ENCODE results near the gene KDM5A.

Gene KDM5A

DNA sequence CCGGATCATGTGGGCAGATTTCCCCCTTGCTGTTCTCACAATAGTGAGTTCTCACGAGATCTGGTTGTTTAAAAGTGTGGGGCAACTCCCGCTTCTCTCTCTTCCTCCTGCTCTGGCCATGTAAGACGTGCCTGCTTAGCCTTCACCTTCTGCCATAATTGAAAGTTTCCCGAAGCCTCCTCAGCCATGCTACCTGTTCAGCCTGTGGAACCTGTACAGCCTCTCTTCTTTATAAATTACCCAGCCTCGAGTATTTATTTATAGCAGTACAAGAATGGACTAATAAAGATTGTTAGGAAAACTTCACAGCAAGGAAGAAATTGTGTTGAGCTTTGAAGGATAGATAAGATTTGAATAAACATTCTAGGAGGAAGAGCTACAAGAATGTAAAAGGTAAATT is 52.1 kb downstream of the KDM5A start:
- H3K4me3 ChIP-seq, result no peak overlapping the region
- H3K36me3 ChIP-seq (ENCODE audit: insufficient read depth, low read length), result peaks cover 38% of the 10 kb centered on the region
- no peaks in the 10 kb centered on the region for H3K9me3 ChIP-seq (ENCODE audit: low read depth, low read length)
- no peak for DNase-seq (ENCODE audit: low read depth, low spot score)
- H3K27ac ChIP-seq, result no peak overlapping the region
- TF ChIP-seq POLR2AphosphoS5 (IDR thresholded peaks at IDR 0.05; ENCODE audit: borderline replicate concordance, low read depth, low read length), result no peak
- TF ChIP-seq EZH2 (IDR thresholded peaks at IDR 0.05), result no peak
- TF ChIP-seq FOXP2 (optimal IDR thresholded peaks at IDR 0.05; ENCODE audit: control extremely low read depth, extremely low read length, insufficient read depth), result no peak
- no peak overlapping the region for H3K9ac ChIP-seq (ENCODE audit: insufficient read length)

DNA sequence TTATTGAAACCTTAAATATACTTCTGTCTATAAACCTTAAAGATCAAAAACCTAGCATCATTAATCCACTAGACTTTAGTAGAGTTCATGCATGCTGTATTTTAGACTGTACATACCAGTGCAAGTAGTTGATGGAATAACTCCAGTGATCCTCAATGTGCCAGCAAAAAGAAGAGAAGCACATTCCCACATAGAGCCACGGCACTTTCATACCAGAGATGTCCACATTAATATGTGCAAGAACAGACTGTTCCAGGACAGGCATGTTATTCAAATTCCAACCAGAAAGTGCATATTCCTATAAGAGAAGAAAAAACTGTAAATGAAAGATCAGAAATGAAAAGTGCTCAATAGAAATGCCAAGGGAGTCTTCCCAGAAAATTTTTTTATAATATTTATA is 55.0 kb downstream of the KDM5A start:
- Histone ChIP-seq H3K9ac (ENCODE audit: insufficient read length) (no peak overlapping the region), H3K4me3 (no peak overlapping the region), H3K36me3 (ENCODE audit: insufficient read depth, low read length) (peaks cover 38% of the 10 kb centered on the region), H3K9me3 (ENCODE audit: low read depth, low read length) (no peaks in the 10 kb centered on the region), H3K27ac (no peak overlapping the region)
- no peak for DNase-seq (ENCODE audit: low read depth, low spot score)
- no peak for TF ChIP-seq FOXP2 (optimal IDR thresholded peaks at IDR 0.05; ENCODE audit: control extremely low read depth, extremely low read length, insufficient read depth)
- TF ChIP-seq EZH2 (IDR thresholded peaks at IDR 0.05), result no peak
- no peak for TF ChIP-seq POLR2AphosphoS5 (IDR thresholded peaks at IDR 0.05; ENCODE audit: borderline replicate concordance, low read depth, low read length)

DNA sequence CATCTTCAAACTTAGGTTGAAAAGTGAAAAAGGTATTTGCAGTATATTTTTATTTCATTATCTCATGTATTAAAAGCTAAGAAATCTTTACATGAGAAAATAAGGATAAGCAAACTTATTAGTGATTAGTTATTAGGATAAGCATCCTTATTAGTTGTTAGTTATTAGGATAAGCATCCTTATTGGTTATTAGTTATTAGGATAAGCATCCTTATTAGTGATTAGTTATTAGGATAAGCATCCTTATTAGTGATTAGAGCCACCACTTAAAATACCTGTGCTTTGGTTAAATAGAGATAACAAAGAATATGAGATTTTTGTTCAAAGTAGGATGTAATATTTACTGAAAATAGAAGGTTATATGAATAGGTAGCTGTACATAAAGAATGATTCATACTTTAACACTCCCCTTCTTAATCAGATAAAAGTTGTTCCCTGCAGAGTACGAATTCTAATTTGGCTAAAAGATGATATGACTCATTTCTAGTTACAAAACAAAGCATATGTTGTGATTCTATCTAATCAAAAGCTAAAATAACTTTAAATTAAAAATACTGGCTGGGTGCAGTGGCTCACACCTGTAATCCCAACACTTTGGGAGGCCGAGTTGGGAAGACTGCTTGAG is 56.4 kb downstream of the KDM5A start:
- Histone ChIP-seq H3K9ac (ENCODE audit: insufficient read length) (no peak overlapping the region), H3K27ac (no peak overlapping the region), H3K4me3 (no peak overlapping the region), H3K36me3 (ENCODE audit: insufficient read depth, low read length) (peaks cover 49% of the 10 kb centered on the region), H3K9me3 (ENCODE audit: low read depth, low read length) (no peaks in the 10 kb centered on the region)
- TF ChIP-seq POLR2AphosphoS5 (IDR thresholded peaks at IDR 0.05; ENCODE audit: borderline replicate concordance, low read depth, low read length) (no peak), FOXP2 (optimal IDR thresholded peaks at IDR 0.05; ENCODE audit: control extremely low read depth, extremely low read length, insufficient read depth) (no peak), EZH2 (IDR thresholded peaks at IDR 0.05) (no peak)
- DNase-seq (ENCODE audit: low read depth, low spot score), result no peak

DNA sequence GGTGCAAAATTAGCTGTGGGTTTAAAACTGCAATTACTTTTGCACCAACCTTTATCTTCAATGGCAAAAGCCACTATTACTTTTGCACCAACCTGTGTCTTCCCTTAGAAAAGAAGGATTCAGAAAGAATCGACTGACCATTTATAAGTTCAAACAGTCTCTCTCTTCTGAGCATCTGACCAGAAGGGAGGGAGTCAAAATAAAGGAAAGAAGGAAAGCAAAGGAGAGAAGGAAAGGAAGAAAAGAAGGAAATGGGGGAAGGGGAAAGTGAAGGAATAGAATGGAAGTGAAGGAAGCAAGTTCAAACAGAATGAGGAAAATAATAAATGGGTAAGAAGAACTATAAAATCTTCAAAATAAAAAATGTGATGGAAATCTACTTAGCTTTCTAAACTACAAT is 57.8 kb downstream of the KDM5A start:
- no peak overlapping the region for H3K4me3 ChIP-seq
- no peak overlapping the region for H3K27ac ChIP-seq
- H3K9ac ChIP-seq (ENCODE audit: insufficient read length), result no peak overlapping the region
- H3K36me3 ChIP-seq (ENCODE audit: insufficient read depth, low read length), result peaks cover 45% of the 10 kb centered on the region
- no peak for DNase-seq (ENCODE audit: low read depth, low spot score)
- no peak for TF ChIP-seq POLR2AphosphoS5 (IDR thresholded peaks at IDR 0.05; ENCODE audit: borderline replicate concordance, low read depth, low read length)
- TF ChIP-seq EZH2 (IDR thresholded peaks at IDR 0.05), result no peak
- no peak for TF ChIP-seq FOXP2 (optimal IDR thresholded peaks at IDR 0.05; ENCODE audit: control extremely low read depth, extremely low read length, insufficient read depth)
- H3K9me3 ChIP-seq (ENCODE audit: low read depth, low read length), result no peaks in the 10 kb centered on the region

DNA sequence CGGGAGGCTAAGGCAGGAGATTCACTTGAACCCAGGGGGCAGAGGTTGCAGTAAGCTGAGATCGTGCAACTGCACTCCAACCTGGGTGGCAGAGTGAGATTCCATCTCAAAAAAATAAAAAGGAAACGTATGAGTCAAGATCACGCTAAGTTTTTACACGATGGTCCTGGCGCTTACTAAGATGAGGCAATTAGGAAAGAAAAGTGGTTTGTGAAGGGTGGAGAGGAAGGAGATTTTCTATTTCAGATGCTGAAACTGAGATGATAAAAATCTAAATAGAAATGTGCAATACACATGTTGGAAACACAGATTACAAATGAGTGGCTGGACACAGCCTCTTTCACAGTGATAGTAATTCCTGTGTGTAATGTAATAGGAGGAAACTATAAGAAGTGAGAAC is 63.2 kb downstream of the KDM5A start:
- H3K36me3 ChIP-seq (ENCODE audit: insufficient read depth, low read length), result peaks cover 52% of the 10 kb centered on the region
- no peak for DNase-seq (ENCODE audit: low read depth, low spot score)

DNA sequence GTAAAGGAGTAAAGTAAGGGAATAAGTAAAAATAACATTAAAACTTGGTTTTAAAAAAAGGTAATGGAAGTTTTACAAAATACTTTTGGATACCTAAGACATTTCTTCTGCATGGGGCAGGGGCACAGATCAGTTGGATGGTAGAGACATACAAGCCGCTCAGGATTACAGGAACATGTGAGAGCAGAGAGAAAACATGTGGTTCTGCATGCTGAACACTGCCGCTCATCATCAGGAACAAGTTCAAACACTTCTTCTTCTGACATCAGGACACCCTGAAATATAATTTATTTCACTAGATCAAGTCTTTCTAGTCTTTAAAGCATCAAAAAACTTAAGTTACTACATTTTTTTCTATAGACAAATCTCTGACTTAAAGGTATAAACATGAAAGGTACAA is 65.6 kb downstream of the KDM5A start:
- H3K9ac ChIP-seq (ENCODE audit: insufficient read length), result no peak overlapping the region
- H3K4me3 ChIP-seq, result no peak overlapping the region
- DNase-seq (ENCODE audit: low read depth, low spot score), result no peak
- no peak overlapping the region for H3K27ac ChIP-seq
- peaks cover 61% of the 10 kb centered on the region for H3K36me3 ChIP-seq (ENCODE audit: insufficient read depth, low read length)
- H3K9me3 ChIP-seq (ENCODE audit: low read depth, low read length), result no peaks in the 10 kb centered on the region
- TF ChIP-seq FOXP2 (optimal IDR thresholded peaks at IDR 0.05; ENCODE audit: control extremely low read depth, extremely low read length, insufficient read depth) (no peak), EZH2 (IDR thresholded peaks at IDR 0.05) (no peak), POLR2AphosphoS5 (IDR thresholded peaks at IDR 0.05; ENCODE audit: borderline replicate concordance, low read depth, low read length) (no peak)

More for the DNA sequence above, 63.2 kb downstream of the KDM5A start:
- no peak overlapping the region for H3K9ac ChIP-seq (ENCODE audit: insufficient read length)
- TF ChIP-seq FOXP2 (optimal IDR thresholded peaks at IDR 0.05; ENCODE audit: control extremely low read depth, extremely low read length, insufficient read depth), result no peak
- no peak for TF ChIP-seq POLR2AphosphoS5 (IDR thresholded peaks at IDR 0.05; ENCODE audit: borderline replicate concordance, low read depth, low read length)
- TF ChIP-seq EZH2 (IDR thresholded peaks at IDR 0.05), result no peak
- no peaks in the 10 kb centered on the region for H3K9me3 ChIP-seq (ENCODE audit: low read depth, low read length)
- H3K27ac ChIP-seq, result no peak overlapping the region
- no peak overlapping the region for H3K4me3 ChIP-seq

DNA sequence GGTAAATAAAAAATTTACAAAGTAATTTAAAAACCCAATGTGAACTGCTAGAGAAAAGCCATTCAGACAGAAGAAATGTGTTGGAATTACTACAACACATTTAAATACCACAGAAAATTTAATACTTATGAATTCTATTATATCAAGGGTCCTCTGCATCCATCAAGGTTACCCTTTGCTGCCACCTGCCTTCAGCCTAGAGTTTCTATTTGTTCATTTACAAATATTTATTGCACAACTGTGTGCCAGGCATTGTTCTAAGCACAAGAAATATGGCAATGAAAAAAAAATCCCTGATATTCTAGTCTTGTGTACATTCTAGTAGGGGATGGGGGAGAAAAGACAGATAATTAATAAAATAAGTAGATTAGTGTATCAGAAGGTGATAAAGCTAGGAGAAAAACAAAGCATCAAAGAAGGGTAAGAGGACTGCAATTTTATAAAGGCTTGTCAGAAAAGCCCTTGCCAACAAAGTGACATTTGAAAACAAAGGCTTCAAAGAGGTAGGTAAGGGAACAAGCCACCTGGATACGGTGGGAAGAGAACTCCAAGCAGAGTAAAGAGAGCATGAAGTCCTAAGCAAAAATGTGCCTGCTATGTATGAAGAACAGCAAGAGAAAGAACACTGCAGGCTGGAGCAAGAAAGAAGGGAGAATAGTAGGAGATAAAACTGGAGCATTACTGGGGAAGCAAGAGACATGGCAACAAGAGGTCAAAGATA is 67.4 kb downstream of the KDM5A start:
- Histone ChIP-seq H3K36me3 (ENCODE audit: insufficient read depth, low read length) (peaks cover 71% of the 10 kb centered on the region), H3K9me3 (ENCODE audit: low read depth, low read length) (no peaks in the 10 kb centered on the region), H3K4me3 (no peak overlapping the region), H3K9ac (ENCODE audit: insufficient read length) (no peak overlapping the region), H3K27ac (no peak overlapping the region)
- no peak for TF ChIP-seq POLR2AphosphoS5 (IDR thresholded peaks at IDR 0.05; ENCODE audit: borderline replicate concordance, low read depth, low read length)
- no peak for TF ChIP-seq FOXP2 (optimal IDR thresholded peaks at IDR 0.05; ENCODE audit: control extremely low read depth, extremely low read length, insufficient read depth)
- TF ChIP-seq EZH2 (IDR thresholded peaks at IDR 0.05), result no peak
- DNase-seq (ENCODE audit: low read depth, low spot score), result no peak

DNA sequence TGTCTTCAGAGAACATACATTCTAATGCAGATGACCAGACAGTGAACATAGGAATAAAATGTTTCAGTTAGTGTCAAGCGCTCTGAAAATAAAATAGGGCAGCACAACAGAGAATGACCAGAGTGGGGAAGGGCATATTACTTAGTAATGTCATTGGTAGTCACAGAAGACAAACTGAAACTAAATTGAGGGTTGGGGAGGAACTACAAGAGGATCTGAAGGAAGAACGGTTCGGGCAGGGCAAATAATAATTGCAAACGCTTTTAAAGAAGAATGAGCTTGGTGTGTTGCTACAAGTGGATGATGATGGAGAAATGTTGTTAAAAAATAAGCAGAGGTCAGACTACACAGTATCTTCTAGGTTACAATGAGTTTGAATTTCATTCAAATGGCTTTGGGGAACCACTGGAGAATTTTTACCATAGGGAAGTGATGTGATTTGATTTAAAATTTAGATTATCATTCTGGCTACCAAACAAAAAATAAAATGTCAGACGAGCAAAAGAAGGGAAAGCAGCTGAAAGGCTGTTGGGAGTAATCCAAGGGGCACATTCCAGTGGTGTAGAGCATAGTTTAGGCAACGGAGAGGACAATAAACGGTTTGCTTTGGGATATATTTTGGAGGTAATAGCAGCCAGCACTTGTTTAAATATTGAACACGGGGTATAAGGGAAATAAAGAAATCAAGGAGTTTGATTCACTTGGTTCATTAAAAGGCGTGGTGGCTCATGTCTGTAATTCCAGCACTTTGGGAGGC is 70.2 kb downstream of the KDM5A start:
- peaks cover 77% of the 10 kb centered on the region for H3K36me3 ChIP-seq (ENCODE audit: insufficient read depth, low read length)
- TF ChIP-seq POLR2AphosphoS5 (IDR thresholded peaks at IDR 0.05; ENCODE audit: borderline replicate concordance, low read depth, low read length), result no peak
- TF ChIP-seq EZH2 (IDR thresholded peaks at IDR 0.05), result no peak
- no peak for TF ChIP-seq FOXP2 (optimal IDR thresholded peaks at IDR 0.05; ENCODE audit: control extremely low read depth, extremely low read length, insufficient read depth)
- DNase-seq (ENCODE audit: low read depth, low spot score), result no peak

More for the DNA sequence above, 70.2 kb downstream of the KDM5A start:
- H3K9me3 ChIP-seq (ENCODE audit: low read depth, low read length), result no peaks in the 10 kb centered on the region
- no peak overlapping the region for H3K4me3 ChIP-seq
- no peak overlapping the region for H3K9ac ChIP-seq (ENCODE audit: insufficient read length)
- no peak overlapping the region for H3K27ac ChIP-seq

Measured in SK-N-MC (cell line).